ENCODE data around the gene TSHZ3.

The TSHZ3 gene

DNA sequence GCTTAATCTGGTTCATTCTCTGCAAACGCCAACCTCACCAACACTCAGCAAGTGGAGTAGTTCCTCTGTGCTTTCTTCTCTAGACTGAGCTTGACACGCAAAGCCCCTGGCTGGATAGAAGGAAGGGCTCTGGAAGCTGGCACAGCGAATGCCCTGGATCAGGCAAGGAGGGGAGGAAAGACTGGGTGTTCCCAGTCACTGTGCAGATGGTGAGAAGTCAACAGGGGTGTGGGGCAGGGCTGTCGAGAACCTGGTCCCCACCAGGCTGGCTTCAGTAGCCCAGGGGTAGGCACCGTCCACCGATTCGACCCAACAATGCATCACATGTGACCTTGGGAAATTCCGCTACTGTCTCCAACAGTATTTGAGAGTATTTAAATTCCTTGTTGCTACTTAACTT lies 65.5 kb downstream of the TSHZ3 start:
- TF ChIP-seq FOXP2 (optimal IDR thresholded peaks at IDR 0.05; ENCODE audit: borderline replicate concordance, extremely low read depth, extremely low read length, insufficient read depth) (no peak), SIN3A (IDR thresholded peaks at IDR 0.05; ENCODE audit: borderline replicate concordance, insufficient read depth, low read length) (no peak), POLR2AphosphoS5 (IDR thresholded peaks at IDR 0.05; ENCODE audit: low read depth, low read length) (no peak), TAF1 (IDR thresholded peaks at IDR 0.05; ENCODE audit: borderline replicate concordance, insufficient read depth, low read length) (no peak)
- TF ChIP-seq, protein P1, sequence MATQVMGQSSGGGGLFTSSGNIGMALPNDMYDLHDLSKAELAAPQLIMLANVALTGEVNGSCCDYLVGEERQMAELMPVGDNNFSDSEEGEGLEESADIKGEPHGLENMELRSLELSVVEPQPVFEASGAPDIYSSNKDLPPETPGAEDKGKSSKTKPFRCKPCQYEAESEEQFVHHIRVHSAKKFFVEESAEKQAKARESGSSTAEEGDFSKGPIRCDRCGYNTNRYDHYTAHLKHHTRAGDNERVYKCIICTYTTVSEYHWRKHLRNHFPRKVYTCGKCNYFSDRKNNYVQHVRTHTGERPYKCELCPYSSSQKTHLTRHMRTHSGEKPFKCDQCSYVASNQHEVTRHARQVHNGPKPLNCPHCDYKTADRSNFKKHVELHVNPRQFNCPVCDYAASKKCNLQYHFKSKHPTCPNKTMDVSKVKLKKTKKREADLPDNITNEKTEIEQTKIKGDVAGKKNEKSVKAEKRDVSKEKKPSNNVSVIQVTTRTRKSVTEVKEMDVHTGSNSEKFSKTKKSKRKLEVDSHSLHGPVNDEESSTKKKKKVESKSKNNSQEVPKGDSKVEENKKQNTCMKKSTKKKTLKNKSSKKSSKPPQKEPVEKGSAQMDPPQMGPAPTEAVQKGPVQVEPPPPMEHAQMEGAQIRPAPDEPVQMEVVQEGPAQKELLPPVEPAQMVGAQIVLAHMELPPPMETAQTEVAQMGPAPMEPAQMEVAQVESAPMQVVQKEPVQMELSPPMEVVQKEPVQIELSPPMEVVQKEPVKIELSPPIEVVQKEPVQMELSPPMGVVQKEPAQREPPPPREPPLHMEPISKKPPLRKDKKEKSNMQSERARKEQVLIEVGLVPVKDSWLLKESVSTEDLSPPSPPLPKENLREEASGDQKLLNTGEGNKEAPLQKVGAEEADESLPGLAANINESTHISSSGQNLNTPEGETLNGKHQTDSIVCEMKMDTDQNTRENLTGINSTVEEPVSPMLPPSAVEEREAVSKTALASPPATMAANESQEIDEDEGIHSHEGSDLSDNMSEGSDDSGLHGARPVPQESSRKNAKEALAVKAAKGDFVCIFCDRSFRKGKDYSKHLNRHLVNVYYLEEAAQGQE (IDR thresholded peaks at IDR 0.05; ENCODE audit: insufficient read depth in 1 of 2, low read depth in 2 of 2, low read length in 2 of 2) = no peak

GRCh38 chr19:31282346-31282745 lies 66.9 kb downstream of the TSHZ3 start:
- no peak for TF ChIP-seq FOXP2 (optimal IDR thresholded peaks at IDR 0.05; ENCODE audit: borderline replicate concordance, extremely low read depth, extremely low read length, insufficient read depth)
- no peak for TF ChIP-seq POLR2AphosphoS5 (IDR thresholded peaks at IDR 0.05; ENCODE audit: low read depth, low read length)
- no peak for TF ChIP-seq SIN3A (IDR thresholded peaks at IDR 0.05; ENCODE audit: borderline replicate concordance, insufficient read depth, low read length)

GRCh38 chr19:31280287-31281006 lies 68.8 kb downstream of the TSHZ3 start:
- TF ChIP-seq POLR2AphosphoS5 (IDR thresholded peaks at IDR 0.05; ENCODE audit: low read depth, low read length) = no peak
- TF ChIP-seq, protein P1 (IDR thresholded peaks at IDR 0.05; ENCODE audit: insufficient read depth in 1 of 2, low read depth in 2 of 2, low read length in 2 of 2) = no peak
- TF ChIP-seq SIN3A (IDR thresholded peaks at IDR 0.05; ENCODE audit: borderline replicate concordance, insufficient read depth, low read length) = no peak
- no peak for TF ChIP-seq TAF1 (IDR thresholded peaks at IDR 0.05; ENCODE audit: borderline replicate concordance, insufficient read depth, low read length)
- TF ChIP-seq FOXP2 (optimal IDR thresholded peaks at IDR 0.05; ENCODE audit: borderline replicate concordance, extremely low read depth, extremely low read length, insufficient read depth) = no peak

DNA sequence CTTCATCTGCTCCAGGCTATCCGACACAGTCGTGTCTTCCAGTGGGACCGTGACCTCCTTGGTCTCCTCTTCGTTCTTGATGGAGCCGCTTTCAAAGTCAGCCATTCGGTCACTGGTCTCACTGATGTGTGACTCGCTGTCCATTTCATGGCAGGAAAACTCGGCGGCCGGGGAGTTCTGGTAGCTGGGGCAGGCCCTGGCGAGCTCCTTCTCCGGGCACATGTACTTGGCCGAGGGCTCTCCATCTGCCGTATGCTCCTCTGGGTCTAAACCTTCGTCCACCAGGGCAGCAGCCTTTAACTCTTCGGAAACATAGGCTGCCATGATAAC lies 69.8 kb downstream of the TSHZ3 start:
- TF ChIP-seq, protein P1 (IDR thresholded peaks at IDR 0.05; ENCODE audit: insufficient read depth in 1 of 2, low read depth in 2 of 2, low read length in 2 of 2) = no peak
- no peak for TF ChIP-seq FOXP2 (optimal IDR thresholded peaks at IDR 0.05; ENCODE audit: borderline replicate concordance, extremely low read depth, extremely low read length, insufficient read depth)

DNA sequence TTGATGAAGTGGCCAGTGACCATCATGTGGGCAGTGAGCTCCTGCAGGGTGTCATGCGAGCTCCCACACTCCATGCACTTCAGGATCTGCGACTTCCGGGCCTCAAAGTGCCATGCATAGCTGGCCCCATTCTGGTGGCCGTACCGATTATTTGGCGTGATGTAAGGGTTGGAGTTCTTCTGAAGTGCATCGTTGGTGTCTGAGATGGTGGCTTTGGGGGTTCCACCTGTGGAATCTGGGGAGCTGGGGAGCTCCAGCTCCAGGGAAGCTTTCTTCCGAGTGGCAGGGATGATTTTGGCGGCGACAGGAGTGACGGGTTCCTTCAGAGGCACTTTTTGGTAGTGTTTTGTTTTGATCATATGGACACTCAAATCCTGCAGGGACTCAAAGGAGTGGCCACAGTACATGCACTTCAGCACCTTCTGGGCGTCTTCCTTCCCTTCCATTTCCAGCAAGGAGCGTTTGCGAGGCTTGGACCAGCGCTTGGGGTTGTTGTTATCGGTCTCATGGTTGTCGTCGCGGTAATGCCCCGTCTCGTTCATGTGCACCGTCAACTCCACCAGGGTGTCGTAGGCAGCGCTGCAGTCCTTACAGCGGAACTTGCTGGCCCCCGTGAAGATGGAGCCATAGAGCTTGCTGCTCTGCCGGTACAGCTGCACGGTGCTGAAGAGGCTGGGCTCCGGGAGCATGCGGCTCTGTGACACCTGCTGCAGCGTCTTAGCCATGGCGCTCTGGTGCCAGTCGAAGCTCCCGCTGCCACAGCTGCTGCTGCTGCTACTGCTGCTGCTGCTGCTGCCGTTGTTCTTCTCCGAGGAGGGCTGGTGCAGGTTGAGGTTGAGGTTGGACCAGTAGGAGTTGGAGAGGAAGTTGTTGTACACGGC lies 70.4 kb downstream of the TSHZ3 start:
- TF ChIP-seq, protein P1 (IDR thresholded peaks at IDR 0.05; ENCODE audit: insufficient read depth in 1 of 2, low read depth in 2 of 2, low read length in 2 of 2) = no peak
- TF ChIP-seq FOXP2 (optimal IDR thresholded peaks at IDR 0.05; ENCODE audit: borderline replicate concordance, extremely low read depth, extremely low read length, insufficient read depth) (no peak), TAF1 (IDR thresholded peaks at IDR 0.05; ENCODE audit: borderline replicate concordance, insufficient read depth, low read length) (no peak), POLR2AphosphoS5 (IDR thresholded peaks at IDR 0.05; ENCODE audit: low read depth, low read length) (no peak), SIN3A (IDR thresholded peaks at IDR 0.05; ENCODE audit: borderline replicate concordance, insufficient read depth, low read length) (no peak)

Measured in PFSK-1 (cell line).